CD4-positive, alpha-beta T cell treated with Interleukin-6 for 4 hours (primary cell): ENCODE data around the gene WBP2.
"Not testable (repeated sequence)": the region's sequence is repeated elsewhere in the genome, so short reads cannot be mapped to it uniquely, and the experiment has no call there.

Experiments used
- DNase-seq: peaks from one replicate; pipeline ENCODE4 v3.0.0-alpha.2; 2020; ENCODE audit warnings: mixed read lengths

The WBP2 gene

GRCh38 chr17:75865404-75866188 lies 10.5 kb upstream of the WBP2 start:
- DNase-seq: not testable (repeated sequence)

GRCh38 chr17:75864887-75865286 lies 9.8 kb upstream of the WBP2 start:
- DNase-seq: peak; percentile 21

GRCh38 chr17:75864448-75864871 lies 9.3 kb upstream of the WBP2 start:
- peak; percentile 47 for DNase-seq

GRCh38 chr17:75861927-75862317 lies 6.8 kb upstream of the WBP2 start:
- DNase-seq: no peak

GRCh38 chr17:75859358-75859757 lies 4.2 kb upstream of the WBP2 start:
- DNase-seq: not testable (repeated sequence)

GRCh38 chr17:75856062-75856756 lies 1.1 kb upstream of the WBP2 start:
- no peak for DNase-seq

- DNase-seq: no peak
These were observed 240 bp downstream of the WBP2 start for GRCh38 chr17:75854881-75855309.

- DNase-seq: no peak
These were observed 910 bp downstream of the WBP2 start for GRCh38 chr17:75854101-75854748.

- no peak for DNase-seq
These were observed 1.7 kb downstream of the WBP2 start for GRCh38 chr17:75853433-75853832.

- DNase-seq: not testable (repeated sequence)
These were observed 3.5 kb downstream of the WBP2 start for GRCh38 chr17:75851693-75851991.

- DNase-seq: no peak
These were observed 4.0 kb downstream of the WBP2 start for GRCh38 chr17:75850928-75851692.

- no peak for DNase-seq
These were observed 5.4 kb downstream of the WBP2 start for GRCh38 chr17:75849724-75850123.

GRCh38 chr17:75849279-75849646 lies 5.9 kb downstream of the WBP2 start:
- no peak for DNase-seq

- peak; percentile 89 for DNase-seq
These were observed 6.4 kb downstream of the WBP2 start for GRCh38 chr17:75848523-75849278.

GRCh38 chr17:75847614-75848522 lies 7.3 kb downstream of the WBP2 start:
- DNase-seq: no peak

GRCh38 chr17:75846692-75847613 lies 8.2 kb downstream of the WBP2 start:
- no peak for DNase-seq

- no peak for DNase-seq
These were observed 9.0 kb downstream of the WBP2 start for GRCh38 chr17:75845933-75846691.

GRCh38 chr17:75845058-75845711 lies 9.9 kb downstream of the WBP2 start:
- peak; percentile 69 for DNase-seq

GRCh38 chr17:75844530-75845057 lies 10.5 kb downstream of the WBP2 start:
- peak; percentile 43 for DNase-seq
